IPS DF 6.9 (cell line): ENCODE results near the gene RNF114.

ENCODE experiments used
- DNase-seq: peaks from one replicate; pipeline ENCODE4 v3.0.0-alpha.2; 2013; ENCODE audit warnings: low read depth, low spot score
- H3K27ac ChIP-seq: one replicate; pipeline ENCODE4 v1.5.1; 2013; ENCODE audit warnings: low read length, control low read depth
- H3K27me3 ChIP-seq: 2 replicates; pipeline ENCODE4 v1.6.1; 2013; ENCODE audit warnings: mild to moderate bottlenecking, low read length; ENCODE audit not compliant: control insufficient read depth, insufficient read depth
- H3K36me3 ChIP-seq: 2 replicates; pipeline ENCODE4 v1.6.1; 2013; ENCODE audit warnings: low read length; ENCODE audit not compliant: control insufficient read depth, insufficient read depth
- H3K4me1 ChIP-seq: 2 replicates; pipeline ENCODE4 v1.6.1; 2013; ENCODE audit warnings: low read length; ENCODE audit not compliant: control insufficient read depth, insufficient read depth
- H3K4me3 ChIP-seq: 2 replicates; pipeline ENCODE4 v1.5.1; 2013; ENCODE audit warnings: mild to moderate bottlenecking, low read length
- H3K9me3 ChIP-seq: 2 replicates; pipeline ENCODE4 v1.6.1; 2013; ENCODE audit warnings: low read length, inconsistent platforms; ENCODE audit not compliant: control insufficient read depth, insufficient read depth
- WGBS: extraction: QIAGEN DNeasy Blood & Tissue Kit; methylation state at CpG from one replicate; pipeline ENCODE4 v1.1.7; 2013; ENCODE audit warnings: mixed read lengths, missing lambda C conversion rate; ENCODE audit not compliant: insufficient read length, insufficient coverage; 5-methylcytosine and 5-hydroxymethylcytosine counted together

RNF114 gene

GRCh38 chr20:49936153-49937026 lies at the start of gene RNF114:
Gene RNF114 (plus strand): TSS chr20:49936397. CDS start chr20:49936413, 16 bp downstream.
- H3K9me3 ChIP-seq = no peaks in the 10 kb centered on the region
- peak; percentile 68 for DNase-seq
- peak within 1 kb of the TSS; percentile 90 for H3K4me3 ChIP-seq
- no peaks in the 10 kb centered on the region for H3K27me3 ChIP-seq
- H3K27ac ChIP-seq = no peak within 1 kb of the TSS
- H3K4me1 ChIP-seq = no peaks in the 10 kb centered on the region
- H3K36me3 ChIP-seq = peaks cover 4% of the 10 kb centered on the region; the same call in 1 of the 2 replicates
- WGBS = no CpG with 5 or more reads among the region's 79 CpGs

- no CpG with 5 or more reads among the region's 30 CpGs for WGBS
- Histone ChIP-seq H3K4me3 (no peak overlapping the region), H3K9me3 (no peaks in the 10 kb centered on the region), H3K36me3 (no peaks in the 10 kb centered on the region; the same call in 1 of the 2 replicates), H3K27me3 (no peaks in the 10 kb centered on the region), H3K4me1 (peaks cover 3% of the 10 kb centered on the region; the same call in 1 of the 2 replicates), H3K27ac (no peak overlapping the region)
- no peak for DNase-seq
Measured at GRCh38 chr20:49886571-49887213, 49.5 kb upstream of the RNF114 start.

- Histone ChIP-seq H3K27me3 (no peaks in the 10 kb centered on the region), H3K4me3 (no peak overlapping the region), H3K9me3 (no peaks in the 10 kb centered on the region), H3K36me3 (no peaks in the 10 kb centered on the region; the same call in 1 of the 2 replicates), H3K27ac (no peak overlapping the region), H3K4me1 (peaks cover 3% of the 10 kb centered on the region; the same call in 1 of the 2 replicates)
- no CpG with 5 or more reads among the region's 32 CpGs for WGBS
- no peak for DNase-seq
Measured at GRCh38 chr20:49887251-49888211, 48.7 kb upstream of the RNF114 start.

GRCh38 chr20:49888212-49889000 lies 47.8 kb upstream of the RNF114 start:
- Histone ChIP-seq H3K27me3 (no peaks in the 10 kb centered on the region), H3K36me3 (no peaks in the 10 kb centered on the region; the same call in 1 of the 2 replicates), H3K9me3 (no peaks in the 10 kb centered on the region), H3K4me3 (no peak overlapping the region), H3K27ac (no peak overlapping the region), H3K4me1 (peaks cover 3% of the 10 kb centered on the region; the same call in 1 of the 2 replicates)
- WGBS = no CpG with 5 or more reads among the region's 18 CpGs
- peak; percentile 66 for DNase-seq

GRCh38 chr20:49889001-49889934 lies 46.9 kb upstream of the RNF114 start:
- no CpG with 5 or more reads among the region's 9 CpGs for whole genome bisulfite sequencing
- no peaks in the 10 kb centered on the region for H3K9me3 ChIP-seq
- peaks cover 3% of the 10 kb centered on the region; the same call in 1 of the 2 replicates for H3K4me1 ChIP-seq
- no peak overlapping the region for H3K4me3 ChIP-seq
- no peak overlapping the region for H3K27ac ChIP-seq
- no peak for DNase-seq
- H3K27me3 ChIP-seq = no peaks in the 10 kb centered on the region
- no peaks in the 10 kb centered on the region; the same call in 1 of the 2 replicates for H3K36me3 ChIP-seq

GRCh38 chr20:49889935-49890333 lies 46.3 kb upstream of the RNF114 start:
- no peaks in the 10 kb centered on the region for H3K36me3 ChIP-seq
- DNase-seq = no peak
- H3K27me3 ChIP-seq = no peaks in the 10 kb centered on the region
- no CpG with 5 or more reads among the region's 9 CpGs for WGBS
- no peak overlapping the region for H3K4me3 ChIP-seq
- no peaks in the 10 kb centered on the region for H3K9me3 ChIP-seq
- no peak overlapping the region for H3K27ac ChIP-seq
- H3K4me1 ChIP-seq = peaks cover 3% of the 10 kb centered on the region; the same call in 1 of the 2 replicates

GRCh38 chr20:49890471-49891361 lies 45.5 kb upstream of the RNF114 start:
- H3K4me3 ChIP-seq = no peak overlapping the region
- H3K36me3 ChIP-seq = no peaks in the 10 kb centered on the region
- peaks cover 3% of the 10 kb centered on the region; the same call in 1 of the 2 replicates for H3K4me1 ChIP-seq
- DNase-seq = no peak
- no peaks in the 10 kb centered on the region for H3K9me3 ChIP-seq
- no CpG with 5 or more reads among the region's 21 CpGs for WGBS
- no peaks in the 10 kb centered on the region for H3K27me3 ChIP-seq
- H3K27ac ChIP-seq = no peak overlapping the region

- H3K4me1 ChIP-seq = peaks cover 3% of the 10 kb centered on the region; the same call in 1 of the 2 replicates
- no peaks in the 10 kb centered on the region for H3K27me3 ChIP-seq
- H3K36me3 ChIP-seq = no peaks in the 10 kb centered on the region
- no peak overlapping the region for H3K27ac ChIP-seq
- no peaks in the 10 kb centered on the region for H3K9me3 ChIP-seq
- WGBS = no CpG with 5 or more reads among the region's 13 CpGs
- DNase-seq = no peak
- H3K4me3 ChIP-seq = no peak overlapping the region
Measured at GRCh38 chr20:49891476-49892110, 44.6 kb upstream of the RNF114 start.
